Fibroblast of lung (primary cell): Measurements from ENCODE around the gene NFS1. TPM values are rescaled to one million over a fixed set of nuclear protein-coding genes. Genes with fewer than 3 reads are reported as not detected.

ENCODE experiments used
- DNase-seq, 2 donors: peaks; one replicate each; pipeline versions ENCODE4 v3.0.0 to v3.0.0-alpha.2; 2010; ENCODE audit warnings: low read depth in 2 of 2
- H2AFZ ChIP-seq: 2 replicates; pipeline ENCODE4 v1.5.1; 2012; ENCODE audit warnings: low read length, control low read depth, inconsistent platforms
- H3K27ac ChIP-seq: 2 replicates; pipeline ENCODE4 v1.5.1; 2011; ENCODE audit warnings: low read length, control low read depth; ENCODE audit not compliant: insufficient read depth
- H3K27me3 ChIP-seq: 2 replicates; pipeline ENCODE4 v1.5.1; 2011; ENCODE audit warnings: mild to moderate bottlenecking, low read length; ENCODE audit not compliant: control insufficient read depth, insufficient read depth
- H3K36me3 ChIP-seq: 2 replicates; pipeline ENCODE4 v1.5.1; 2011; ENCODE audit warnings: low read length; ENCODE audit not compliant: control insufficient read depth, insufficient read depth
- H3K4me1 ChIP-seq: 2 replicates; pipeline ENCODE4 v1.5.1; 2011; ENCODE audit warnings: low read length; ENCODE audit not compliant: control insufficient read depth, insufficient read depth; ENCODE audit errors: extremely low read depth
- H3K4me2 ChIP-seq: 2 replicates; pipeline ENCODE4 v1.5.1; 2011; ENCODE audit warnings: low read length, control low read depth; ENCODE audit not compliant: insufficient read depth; ENCODE audit errors: extremely low read depth
- H3K4me3 ChIP-seq, 4 experiments: fragments of 200-600 bp in 1 of 4; sonication (generic) in 1 of 4; replicated peaks in 1 of 4; 2 replicates each; pipeline ENCODE4 v1.5.1; 2011 to 2016; ENCODE audit warnings: low read length in 4 of 4, low read depth in 3 of 4, mild to moderate bottlenecking in 3 of 4, control low read depth in 2 of 4, inconsistent platforms in 1 of 4, mixed read lengths in 1 of 4; ENCODE audit not compliant: insufficient read depth in 1 of 4; ENCODE audit errors: control extremely low read depth in 1 of 4
- H3K79me2 ChIP-seq: 2 replicates; pipeline ENCODE4 v1.5.1; 2012; ENCODE audit warnings: mild to moderate bottlenecking, low read length, inconsistent platforms; ENCODE audit not compliant: control insufficient read depth, insufficient read depth
- H3K9ac ChIP-seq: 2 replicates; pipeline ENCODE4 v1.5.1; 2011; ENCODE audit warnings: mild to moderate bottlenecking, low read length, control low read depth; ENCODE audit not compliant: insufficient read depth
- H3K9me3 ChIP-seq: 2 replicates; pipeline ENCODE4 v1.5.1; 2012; ENCODE audit warnings: low read depth, low read length; ENCODE audit not compliant: control insufficient read depth, insufficient read depth
- H4K20me1 ChIP-seq: 2 replicates; pipeline ENCODE4 v1.5.1; 2011; ENCODE audit warnings: low read length; ENCODE audit not compliant: control insufficient read depth, insufficient read depth; ENCODE audit errors: extremely low read depth
- CTCF ChIP-seq, 2 donors: IDR thresholded peaks in 1 of 2; conservative IDR thresholded peaks in 1 of 2; 1 replicate in 1 of 2; 2 replicates in 1 of 2; pipeline ENCODE4 v1.5.1; 2011 to 2012; ENCODE audit warnings: low read length in 2 of 2, control low read depth in 1 of 2, inconsistent platforms in 1 of 2, low read depth in 1 of 2, mild to moderate bottlenecking in 1 of 2
- EZH2 ChIP-seq: IDR thresholded peaks from 2 replicates; pipeline ENCODE4 v1.5.1; 2012; ENCODE audit warnings: low read length, control low read depth, mild to moderate bottlenecking; ENCODE audit errors: missing control alignments
- polyA plus RNA-seq, 2 donors: library from polyadenylated mRNA; depleted of rRNA in 1 of 2; stranded (reverse) in 1 of 2; unstranded in 1 of 2; fragments of >200 nt; gene quantifications; 2 replicates each; pipeline ENCODE4 v1.2.1, GENCODE V29; 2011 to 2012; ENCODE audit warnings: missing spikeins in 1 of 2
- total RNA-seq: library from RNA; depleted of rRNA; stranded (reverse); fragments of >200 nt; gene quantifications from 2 replicates; pipeline ENCODE4 v1.2.1, GENCODE V29; 2014

Gene NFS1
- total and polyA plus RNA-seq, 2 donors (not counting 1 experiment from before 2014, with no cell fraction given): 31.7 to 34.7 TPM

DNA sequence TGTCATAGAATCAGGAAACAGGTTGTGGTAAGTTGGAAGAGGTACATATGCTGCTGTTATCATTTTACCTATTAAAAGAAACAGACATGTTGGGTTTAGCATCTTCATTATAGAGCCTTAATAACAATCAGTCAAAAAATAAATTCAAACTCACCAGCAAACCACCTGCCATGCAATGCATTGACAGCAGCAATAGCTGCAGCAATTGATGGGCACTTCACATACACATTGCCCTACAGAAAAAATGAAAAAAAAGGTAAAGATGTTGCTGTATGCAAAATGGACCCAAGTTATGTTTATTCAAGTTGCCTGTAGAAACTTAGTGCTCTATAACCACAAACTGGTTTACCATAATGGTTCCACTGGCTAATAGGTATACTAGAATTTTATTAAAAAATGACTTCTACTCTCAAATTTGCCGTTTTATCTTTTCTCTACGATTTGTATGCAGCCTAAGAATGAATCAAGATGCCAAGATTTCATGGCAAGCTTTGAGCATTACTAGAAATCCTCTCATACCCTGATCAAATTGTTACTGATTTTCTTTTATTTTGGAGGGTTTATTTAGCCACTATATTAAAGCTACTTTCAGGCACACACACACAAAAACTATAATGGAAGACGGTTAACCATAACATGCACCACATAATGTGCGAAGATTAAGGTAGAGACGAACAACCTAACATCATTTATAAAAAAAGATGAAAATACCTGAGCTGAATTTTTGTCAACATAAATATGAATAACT lies 5.5 kb upstream of the NFS1 start:
- Histone ChIP-seq H3K27ac (no peak overlapping the region), H3K27me3 (no peaks in the 10 kb centered on the region), H3K4me3 (no peak overlapping the region), H2AFZ (no peak overlapping the region), H3K36me3 (peaks cover 14% of the 10 kb centered on the region), H3K4me1 (peaks cover 11% of the 10 kb centered on the region), H3K9ac (no peak overlapping the region), H4K20me1 (no peaks in the 10 kb centered on the region), H3K79me2 (peaks cover 36% of the 10 kb centered on the region), H3K9me3 (no peaks in the 10 kb centered on the region), H3K4me2 (no peak overlapping the region)
- TF ChIP-seq CTCF (conservative IDR thresholded peaks at IDR 0.05 in 1 of 2, IDR thresholded peaks at IDR 0.05 in 1 of 2; ENCODE audit: low read depth in 1 of 2, low read length in 2 of 2) (no peak), EZH2 (no peak)
- no peak for DNase-seq

DNA sequence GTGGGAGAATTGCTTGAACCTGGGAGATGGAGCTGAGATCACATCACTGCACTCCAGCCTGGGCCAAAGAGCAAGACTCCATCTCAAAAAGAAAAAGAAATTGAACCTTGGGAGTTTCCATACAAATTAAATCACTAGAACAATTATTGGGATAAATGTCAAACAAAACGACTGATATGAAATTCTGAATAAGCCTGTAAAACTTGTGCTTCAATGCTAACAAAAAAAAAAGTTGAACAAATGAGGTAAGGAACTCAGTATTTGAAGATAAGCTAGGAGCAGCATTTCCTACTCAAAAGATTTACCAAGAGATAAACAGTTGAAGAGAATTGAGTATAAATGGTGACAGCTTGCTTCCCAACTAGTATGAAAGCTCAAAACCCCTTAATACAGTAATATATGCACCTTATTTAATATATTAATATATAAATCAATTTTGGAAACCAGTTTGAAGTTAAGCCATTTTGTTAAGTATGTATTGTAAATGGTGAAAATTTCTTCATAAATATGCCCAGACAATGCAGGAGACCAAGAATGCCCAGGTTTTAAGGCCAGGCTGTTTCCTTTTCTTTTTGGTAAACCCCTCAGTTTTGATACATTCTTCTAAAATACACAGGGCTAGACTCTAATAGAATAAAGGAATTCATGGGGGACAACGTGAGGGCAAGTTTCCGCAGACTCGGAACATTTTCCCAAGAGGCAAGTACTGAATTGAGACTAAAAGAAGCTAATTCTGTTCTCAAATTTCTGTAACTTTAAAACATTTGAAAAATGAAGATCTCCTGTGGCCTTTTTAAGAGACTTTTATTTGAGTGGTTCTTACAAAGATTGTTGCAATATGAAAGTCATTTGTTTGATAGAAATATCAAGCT lies 3.9 kb upstream of the NFS1 start:
- peaks cover 11% of the 10 kb centered on the region for H3K4me1 ChIP-seq
- H3K27ac ChIP-seq: peak overlapping the region; percentile 68
- no peaks in the 10 kb centered on the region for H3K27me3 ChIP-seq
- no peaks in the 10 kb centered on the region for H3K9me3 ChIP-seq
- H3K36me3 ChIP-seq: peaks cover 11% of the 10 kb centered on the region
- no peaks in the 10 kb centered on the region for H4K20me1 ChIP-seq
- no peak for DNase-seq
- no peak overlapping the region for H3K9ac ChIP-seq
- H3K4me3 ChIP-seq: no peak overlapping the region
- peaks cover 30% of the 10 kb centered on the region for H3K79me2 ChIP-seq
- TF ChIP-seq EZH2 (no peak), CTCF (conservative IDR thresholded peaks at IDR 0.05 in 1 of 2, IDR thresholded peaks at IDR 0.05 in 1 of 2; ENCODE audit: low read depth in 1 of 2, low read length in 2 of 2) (no peak)
- H2AFZ ChIP-seq: no peak overlapping the region
- no peak overlapping the region for H3K4me2 ChIP-seq

DNA sequence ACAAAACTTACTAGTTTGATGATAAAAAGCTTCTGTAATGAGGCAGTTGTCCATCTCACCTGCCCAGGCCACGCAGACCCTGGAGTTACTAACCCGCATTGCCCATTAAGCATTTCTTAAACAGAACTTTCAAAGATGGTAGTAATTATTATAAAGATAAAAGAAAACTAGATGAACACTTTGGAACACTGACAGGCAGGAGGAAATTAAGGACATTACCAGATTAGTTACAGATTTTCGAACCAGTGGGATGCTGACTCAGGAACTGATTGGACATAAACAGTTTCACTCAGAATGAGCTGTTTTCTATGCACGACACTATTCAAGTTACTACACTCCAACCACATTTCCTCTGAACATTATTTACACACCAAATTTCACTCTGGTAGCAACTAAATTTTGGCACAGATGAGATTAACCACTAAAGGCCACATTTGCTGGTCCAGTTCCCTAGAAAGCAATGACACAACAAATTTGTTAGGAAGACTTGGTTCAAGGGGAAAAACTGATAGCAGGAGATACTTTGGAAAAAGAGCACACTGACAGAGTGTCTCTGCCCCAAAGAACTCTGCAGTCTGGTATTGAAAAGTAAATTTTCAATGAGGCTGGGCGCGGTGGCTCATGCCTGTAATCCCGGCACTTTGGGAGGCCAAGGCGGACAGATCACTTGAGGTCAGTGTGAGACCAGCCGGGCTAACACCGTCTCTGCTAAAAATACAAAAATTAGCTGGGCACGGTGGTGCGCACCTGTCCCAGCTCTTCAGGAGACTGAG lies 3.1 kb upstream of the NFS1 start:
- Histone ChIP-seq H3K9me3 (no peaks in the 10 kb centered on the region), H3K27ac (peak overlapping the region; percentile 68), H3K4me3 (no peak overlapping the region), H2AFZ (no peak overlapping the region), H3K4me1 (peaks cover 14% of the 10 kb centered on the region), H3K9ac (no peak overlapping the region), H3K79me2 (peaks cover 33% of the 10 kb centered on the region), H3K27me3 (no peaks in the 10 kb centered on the region), H3K4me2 (no peak overlapping the region), H3K36me3 (peaks cover 11% of the 10 kb centered on the region), H4K20me1 (no peaks in the 10 kb centered on the region)
- no peak for TF ChIP-seq CTCF (conservative IDR thresholded peaks at IDR 0.05 in 1 of 2, IDR thresholded peaks at IDR 0.05 in 1 of 2; ENCODE audit: low read depth in 1 of 2, low read length in 2 of 2)
- DNase-seq: peak; percentile 22 to 56
